SK-N-SH (cell line): Measurements from ENCODE around the gene CIPC. TPM values are rescaled to one million over a fixed set of nuclear protein-coding genes. Genes with fewer than 3 reads are reported as not detected.

Experiments used
- CTCF ChIA-PET: fragments of 300-600, 350-600 bp; formaldehyde crosslinking; extraction: SDS; loops from one replicate; lab custom pipeline; 2021; lab: Yijun Ruan, JAX
- POLR2A ChIA-PET: fragments of 350-600 bp; sonication (Branson Sonifier 250); formaldehyde crosslinking; extraction: SDS; loops from one replicate; lab custom pipeline; 2020; ENCODE audit warnings: antibody characterized with exemption, inconsistent platforms; lab: Yijun Ruan, JAX
- DNase-seq: peaks from one replicate; pipeline ENCODE4 v3.0.0; 2012
- H2AFZ ChIP-seq: fragments of 200-600 bp; sonication (generic); 2 replicates; pipeline ENCODE4 v1.8.1; 2016; ENCODE audit warnings: antibody characterized with exemption, mild to moderate bottlenecking, low read depth
- H3F3A ChIP-seq: fragments of 200-600 bp; sonication (generic); replicated peaks from 2 replicates; pipeline ENCODE3; 2016; ENCODE audit warnings: antibody characterized with exemption, mild to moderate bottlenecking; ENCODE audit not compliant: insufficient read depth
- H3K27ac ChIP-seq, 2 experiments: fragments of 200-500 bp in 1 of 2; fragments of 200-600 bp in 1 of 2; sonication (Bioruptor generic) in 1 of 2; sonication (generic), shearing (Covaris generic) in 1 of 2; 2 replicates each; pipeline versions ENCODE4 v1.5.1 to v1.6.1; 2014 to 2016; ENCODE audit warnings: low read depth in 2 of 2, inconsistent platforms in 1 of 2, low read length in 1 of 2, mild to moderate bottlenecking in 1 of 2, mixed read lengths in 1 of 2
- H3K27me3 ChIP-seq: fragments of 200-600 bp; sonication (generic), shearing (Covaris generic); 2 replicates; pipeline ENCODE4 v1.6.1; 2016; ENCODE audit warnings: mixed run types; ENCODE audit not compliant: insufficient read depth
- H3K36me3 ChIP-seq, 2 experiments: fragments of 200-500 bp in 1 of 2; fragments of 200-600 bp in 1 of 2; sonication (Bioruptor generic) in 1 of 2; sonication (generic) in 1 of 2; replicated peaks in 1 of 2; 2 replicates each; pipeline versions ENCODE3 to v1.5.1; 2014 to 2016; ENCODE audit warnings: low read length in 1 of 2, mild to moderate bottlenecking in 1 of 2; ENCODE audit not compliant: insufficient read depth in 2 of 2, control insufficient read depth in 1 of 2
- H3K4me1 ChIP-seq, 2 experiments: fragments of 200-500 bp in 1 of 2; fragments of 200-600 bp in 1 of 2; sonication (Bioruptor generic) in 1 of 2; sonication (generic), shearing (Covaris generic) in 1 of 2; 2 replicates each; pipeline versions ENCODE4 v1.5.1 to v1.6.1; 2014 to 2016; ENCODE audit warnings: low read depth in 1 of 2, low read length in 1 of 2, mixed run types in 1 of 2; ENCODE audit not compliant: insufficient read depth in 2 of 2, control insufficient read depth in 1 of 2
- H3K4me2 ChIP-seq: fragments of 200-600 bp; sonication (generic), shearing (Covaris generic); 2 replicates; pipeline ENCODE4 v1.6.1; 2017; ENCODE audit warnings: mixed run types
- H3K4me3 ChIP-seq, 2 experiments: fragments of 200-500 bp in 1 of 2; fragments of 200-600 bp in 1 of 2; sonication (Bioruptor generic) in 1 of 2; sonication (generic), shearing (Covaris generic) in 1 of 2; 2 replicates each; pipeline versions ENCODE4 v1.5.1 to v1.8.1; 2014 to 2016; ENCODE audit warnings: low read depth in 2 of 2, inconsistent platforms in 1 of 2, low read length in 1 of 2, mild to moderate bottlenecking in 1 of 2, mixed read lengths in 1 of 2, moderate library complexity in 1 of 2
- H3K79me2 ChIP-seq: fragments of 200-600 bp; sonication (generic); 2 replicates; pipeline ENCODE4 v1.8.1; 2017; ENCODE audit warnings: mild to moderate bottlenecking; ENCODE audit not compliant: insufficient read depth
- H3K9ac ChIP-seq: fragments of 200-600 bp; sonication (generic); 2 replicates; pipeline ENCODE4 v1.6.1; 2017; ENCODE audit warnings: mixed run types
- H3K9me2 ChIP-seq: fragments of 200-600 bp; sonication (generic); 2 replicates; pipeline ENCODE4 v1.6.1; 2017; ENCODE audit warnings: mixed run types
- H3K9me3 ChIP-seq: fragments of 200-600 bp; sonication (generic); 2 replicates; pipeline ENCODE4 v1.6.1; 2017; ENCODE audit warnings: mixed run types, mild to moderate bottlenecking, moderate library complexity
- H4K20me1 ChIP-seq: fragments of 200-600 bp; sonication (generic); 2 replicates; pipeline ENCODE4 v1.6.1; 2017; ENCODE audit warnings: mild to moderate bottlenecking, mixed run types; ENCODE audit not compliant: insufficient read depth
- CTCF ChIP-seq: fragments of 200-600 bp; sonication (generic); IDR thresholded peaks from 2 replicates; pipeline ENCODE4 v1.6.1; 2017; ENCODE audit warnings: antibody characterized with exemption, mild to moderate bottlenecking, moderate library complexity
- ELF1 ChIP-seq: IDR thresholded peaks from 2 replicates; pipeline ENCODE4 v1.4.0; 2012
- EP300 ChIP-seq, 2 experiments: IDR thresholded peaks; 2 replicates each; pipeline versions ENCODE4 v1.4.0 to v1.6.1; 2012; ENCODE audit warnings: borderline replicate concordance in 1 of 2, low read depth in 1 of 2, low read length in 1 of 2
- EZH2phosphoT487 ChIP-seq: fragments of 200-600 bp; sonication (generic); IDR thresholded peaks from 2 replicates; pipeline ENCODE4 v1.6.1; 2017; ENCODE audit warnings: low read depth, mixed run types, mild to moderate bottlenecking, antibody characterized with exemption, moderate library complexity, borderline replicate concordance
- FOSL2 ChIP-seq: IDR thresholded peaks from 2 replicates; pipeline ENCODE4 v1.4.0; 2012; ENCODE audit warnings: low read depth, mild to moderate bottlenecking, moderate library complexity, borderline replicate concordance
- FOXM1 ChIP-seq: IDR thresholded peaks from 2 replicates; pipeline ENCODE4 v1.4.0; 2012; ENCODE audit warnings: low read depth, mild to moderate bottlenecking
- MEF2A ChIP-seq: IDR thresholded peaks from 2 replicates; pipeline ENCODE4 v1.4.0; 2012; ENCODE audit warnings: low read depth, borderline replicate concordance
- NFIC ChIP-seq: IDR thresholded peaks from 2 replicates; pipeline ENCODE4 v1.4.0; 2012; ENCODE audit warnings: borderline replicate concordance
- PBX3 ChIP-seq: IDR thresholded peaks from 2 replicates; pipeline ENCODE4; 2012
- POLR2AphosphoS5 ChIP-seq: IDR thresholded peaks from 2 replicates; pipeline ENCODE4 v1.6.1; 2012; ENCODE audit warnings: low read depth, low read length
- RFX5 ChIP-seq: IDR thresholded peaks from 2 replicates; pipeline ENCODE4 v1.6.1; 2012; ENCODE audit warnings: mild to moderate bottlenecking, improper control_type of control experiment, low read length
- SIN3A ChIP-seq: IDR thresholded peaks from 2 replicates; pipeline ENCODE4 v1.6.1; 2012; ENCODE audit warnings: low read depth, mild to moderate bottlenecking, low read length, moderate library complexity, borderline replicate concordance
- SMC3 ChIP-seq: IDR thresholded peaks from 2 replicates; pipeline ENCODE4 v1.6.1; 2012; ENCODE audit warnings: low read depth, low read length, improper control_type of control experiment
- TCF12 ChIP-seq: IDR thresholded peaks from 2 replicates; pipeline ENCODE4 v1.4.0; 2012
- TEAD4 ChIP-seq: IDR thresholded peaks from 2 replicates; pipeline ENCODE4 v1.4.0; 2012; ENCODE audit warnings: mild to moderate bottlenecking, borderline replicate concordance; ENCODE audit not compliant: insufficient read depth
- YY1 ChIP-seq: IDR thresholded peaks from 2 replicates; pipeline ENCODE4 v1.4.0; 2012; ENCODE audit warnings: low read depth, mild to moderate bottlenecking
- WGBS: methylation state at CpG from one replicate; pipeline ENCODE4 v1.1.6; 2017; ENCODE audit warnings: low lambda C conversion rate; 5-methylcytosine and 5-hydroxymethylcytosine counted together
- polyA plus RNA-seq, 3 experiments: library from polyadenylated mRNA; depleted of rRNA; stranded (reverse); fragments of >200 nt; gene quantifications; 2 replicates each; pipeline ENCODE4 v1.2.3, GENCODE V29; 2012
- TF ChIP-seq, protein P1 (sequence below): IDR thresholded peaks from 2 replicates; pipeline ENCODE4 v1.4.0; 2012; ENCODE audit warnings: low read depth, borderline replicate concordance
- TF ChIP-seq, protein P2 (sequence below): fragments of 150-350 bp; IDR thresholded peaks from 2 replicates; pipeline ENCODE4 v1.6.1; 2016; ENCODE audit warnings: mild to moderate bottlenecking, low read depth, low read length
- TF ChIP-seq, protein P3 (sequence below): IDR thresholded peaks from 2 replicates; pipeline ENCODE4 v1.6.1; 2012; ENCODE audit warnings: mild to moderate bottlenecking, low read depth, low read length, moderate library complexity

The CIPC gene
- polyA plus RNA-seq, 1 of the 3 experiments (the other 2 are of a cell fraction): 6.5 TPM

DNA sequence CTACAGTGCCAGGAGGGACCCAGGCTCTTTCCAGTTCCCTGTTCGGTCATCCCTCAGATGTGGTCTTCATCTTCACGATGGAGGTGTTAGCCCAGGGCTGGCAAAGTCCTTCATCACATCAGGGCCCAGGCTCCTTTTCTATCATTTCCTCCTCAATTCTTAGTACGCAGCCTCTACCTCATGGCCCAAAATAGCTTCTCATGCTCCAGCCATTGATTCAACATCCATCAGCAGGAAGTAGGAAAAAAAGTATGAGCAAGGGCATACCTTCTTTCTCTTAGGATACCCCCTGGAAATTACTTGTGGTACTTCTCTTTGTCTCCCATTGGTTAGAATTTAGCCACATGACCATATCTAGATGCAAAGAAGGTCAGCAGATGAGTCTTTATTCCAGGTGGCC is 55.7 kb downstream of the CIPC start (continued):
- TF ChIP-seq EP300 (IDR thresholded peaks at IDR 0.05; ENCODE audit: borderline replicate concordance in 1 of 2, low read depth in 1 of 2, low read length in 1 of 2) (no peak), NFIC (no peak), EZH2phosphoT487 (no peak), TEAD4 (no peak)

DNA sequence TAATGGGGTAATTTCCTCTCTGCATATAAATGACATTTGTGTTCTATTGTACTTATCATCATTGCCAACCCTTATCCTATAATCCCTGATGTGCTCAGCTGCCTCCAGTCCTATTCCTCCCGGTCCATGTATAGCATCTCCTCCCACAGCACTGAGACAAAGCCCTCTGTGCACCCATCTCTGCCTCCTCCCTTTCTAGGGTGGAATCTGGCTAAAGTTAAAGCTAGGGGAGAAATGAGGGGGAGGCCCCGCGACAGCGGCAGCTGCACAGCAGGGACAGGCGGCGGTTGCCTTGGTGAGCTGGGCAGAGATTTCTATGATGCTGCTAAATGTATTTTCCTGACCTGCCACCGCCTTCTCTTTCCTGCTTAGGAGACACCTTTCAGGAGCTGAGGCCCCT is 56.4 kb downstream of the CIPC start:
- H3F3A ChIP-seq: no peaks in the 10 kb centered on the region
- no peaks in the 10 kb centered on the region for H3K79me2 ChIP-seq
- H3K4me1 ChIP-seq: peaks cover 4 to 17% of the 10 kb centered on the region in 2 experiments; a peak in 1 of 4 replicates
- DNase-seq: no peak
- CTCF ChIA-PET: interaction anchor here (1.1 to 8.6 kb wide), 11 partner anchors 14 to 278 kb away, joined by 3 to 153 read pairs (median 4); partner anchors contain the start of gene ZDHHC22
- no peaks in the 10 kb centered on the region for H3K9me2 ChIP-seq
- no peaks in the 10 kb centered on the region for H3K9me3 ChIP-seq
- H3K9ac ChIP-seq: no peak overlapping the region
- H2AFZ ChIP-seq: no peak overlapping the region
- H4K20me1 ChIP-seq: no peaks in the 10 kb centered on the region
- H3K4me2 ChIP-seq: no peak overlapping the region
- WGBS: 80% methylated on average over 7 of the region's 7 CpGs
- H3K4me3 ChIP-seq: no peak overlapping the region
- no peaks in the 10 kb centered on the region for H3K27me3 ChIP-seq
- TF ChIP-seq FOXM1 (no peak), SIN3A (no peak), TCF12 (no peak), ELF1 (no peak), EP300 (IDR thresholded peaks at IDR 0.05; ENCODE audit: borderline replicate concordance in 1 of 2, low read depth in 1 of 2, low read length in 1 of 2) (no peak), SMC3 (no peak), EZH2phosphoT487 (no peak), YY1 (no peak), TEAD4 (no peak), PBX3 (no peak), MEF2A (no peak), RFX5 (no peak), POLR2AphosphoS5 (no peak), CTCF (no peak), FOSL2 (no peak)
- TF ChIP-seq, protein P1, sequence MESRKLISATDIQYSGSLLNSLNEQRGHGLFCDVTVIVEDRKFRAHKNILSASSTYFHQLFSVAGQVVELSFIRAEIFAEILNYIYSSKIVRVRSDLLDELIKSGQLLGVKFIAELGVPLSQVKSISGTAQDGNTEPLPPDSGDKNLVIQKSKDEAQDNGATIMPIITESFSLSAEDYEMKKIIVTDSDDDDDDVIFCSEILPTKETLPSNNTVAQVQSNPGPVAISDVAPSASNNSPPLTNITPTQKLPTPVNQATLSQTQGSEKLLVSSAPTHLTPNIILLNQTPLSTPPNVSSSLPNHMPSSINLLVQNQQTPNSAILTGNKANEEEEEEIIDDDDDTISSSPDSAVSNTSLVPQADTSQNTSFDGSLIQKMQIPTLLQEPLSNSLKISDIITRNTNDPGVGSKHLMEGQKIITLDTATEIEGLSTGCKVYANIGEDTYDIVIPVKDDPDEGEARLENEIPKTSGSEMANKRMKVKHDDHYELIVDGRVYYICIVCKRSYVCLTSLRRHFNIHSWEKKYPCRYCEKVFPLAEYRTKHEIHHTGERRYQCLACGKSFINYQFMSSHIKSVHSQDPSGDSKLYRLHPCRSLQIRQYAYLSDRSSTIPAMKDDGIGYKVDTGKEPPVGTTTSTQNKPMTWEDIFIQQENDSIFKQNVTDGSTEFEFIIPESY: no peak
- TF ChIP-seq, protein P2, sequence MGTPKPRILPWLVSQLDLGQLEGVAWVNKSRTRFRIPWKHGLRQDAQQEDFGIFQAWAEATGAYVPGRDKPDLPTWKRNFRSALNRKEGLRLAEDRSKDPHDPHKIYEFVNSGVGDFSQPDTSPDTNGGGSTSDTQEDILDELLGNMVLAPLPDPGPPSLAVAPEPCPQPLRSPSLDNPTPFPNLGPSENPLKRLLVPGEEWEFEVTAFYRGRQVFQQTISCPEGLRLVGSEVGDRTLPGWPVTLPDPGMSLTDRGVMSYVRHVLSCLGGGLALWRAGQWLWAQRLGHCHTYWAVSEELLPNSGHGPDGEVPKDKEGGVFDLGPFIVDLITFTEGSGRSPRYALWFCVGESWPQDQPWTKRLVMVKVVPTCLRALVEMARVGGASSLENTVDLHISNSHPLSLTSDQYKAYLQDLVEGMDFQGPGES: no peak
- TF ChIP-seq, protein P3, sequence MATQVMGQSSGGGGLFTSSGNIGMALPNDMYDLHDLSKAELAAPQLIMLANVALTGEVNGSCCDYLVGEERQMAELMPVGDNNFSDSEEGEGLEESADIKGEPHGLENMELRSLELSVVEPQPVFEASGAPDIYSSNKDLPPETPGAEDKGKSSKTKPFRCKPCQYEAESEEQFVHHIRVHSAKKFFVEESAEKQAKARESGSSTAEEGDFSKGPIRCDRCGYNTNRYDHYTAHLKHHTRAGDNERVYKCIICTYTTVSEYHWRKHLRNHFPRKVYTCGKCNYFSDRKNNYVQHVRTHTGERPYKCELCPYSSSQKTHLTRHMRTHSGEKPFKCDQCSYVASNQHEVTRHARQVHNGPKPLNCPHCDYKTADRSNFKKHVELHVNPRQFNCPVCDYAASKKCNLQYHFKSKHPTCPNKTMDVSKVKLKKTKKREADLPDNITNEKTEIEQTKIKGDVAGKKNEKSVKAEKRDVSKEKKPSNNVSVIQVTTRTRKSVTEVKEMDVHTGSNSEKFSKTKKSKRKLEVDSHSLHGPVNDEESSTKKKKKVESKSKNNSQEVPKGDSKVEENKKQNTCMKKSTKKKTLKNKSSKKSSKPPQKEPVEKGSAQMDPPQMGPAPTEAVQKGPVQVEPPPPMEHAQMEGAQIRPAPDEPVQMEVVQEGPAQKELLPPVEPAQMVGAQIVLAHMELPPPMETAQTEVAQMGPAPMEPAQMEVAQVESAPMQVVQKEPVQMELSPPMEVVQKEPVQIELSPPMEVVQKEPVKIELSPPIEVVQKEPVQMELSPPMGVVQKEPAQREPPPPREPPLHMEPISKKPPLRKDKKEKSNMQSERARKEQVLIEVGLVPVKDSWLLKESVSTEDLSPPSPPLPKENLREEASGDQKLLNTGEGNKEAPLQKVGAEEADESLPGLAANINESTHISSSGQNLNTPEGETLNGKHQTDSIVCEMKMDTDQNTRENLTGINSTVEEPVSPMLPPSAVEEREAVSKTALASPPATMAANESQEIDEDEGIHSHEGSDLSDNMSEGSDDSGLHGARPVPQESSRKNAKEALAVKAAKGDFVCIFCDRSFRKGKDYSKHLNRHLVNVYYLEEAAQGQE: no peak
- no peaks in the 10 kb centered on the region for H3K36me3 ChIP-seq
- POLR2A ChIA-PET: no interaction called here
- no peak overlapping the region for H3K27ac ChIP-seq
